ENCODE measurements around the gene AKNA. TPM values are rescaled to one million over a fixed set of nuclear protein-coding genes. Genes with fewer than 3 reads are reported as not detected.
A peak's percentile ranks its signal among the peaks of the same experiment; 100 is the strongest.

The AKNA gene
- total and polyA plus RNA-seq, 2 experiments from 2014 or later = 5.7 to 25.2 TPM

DNA sequence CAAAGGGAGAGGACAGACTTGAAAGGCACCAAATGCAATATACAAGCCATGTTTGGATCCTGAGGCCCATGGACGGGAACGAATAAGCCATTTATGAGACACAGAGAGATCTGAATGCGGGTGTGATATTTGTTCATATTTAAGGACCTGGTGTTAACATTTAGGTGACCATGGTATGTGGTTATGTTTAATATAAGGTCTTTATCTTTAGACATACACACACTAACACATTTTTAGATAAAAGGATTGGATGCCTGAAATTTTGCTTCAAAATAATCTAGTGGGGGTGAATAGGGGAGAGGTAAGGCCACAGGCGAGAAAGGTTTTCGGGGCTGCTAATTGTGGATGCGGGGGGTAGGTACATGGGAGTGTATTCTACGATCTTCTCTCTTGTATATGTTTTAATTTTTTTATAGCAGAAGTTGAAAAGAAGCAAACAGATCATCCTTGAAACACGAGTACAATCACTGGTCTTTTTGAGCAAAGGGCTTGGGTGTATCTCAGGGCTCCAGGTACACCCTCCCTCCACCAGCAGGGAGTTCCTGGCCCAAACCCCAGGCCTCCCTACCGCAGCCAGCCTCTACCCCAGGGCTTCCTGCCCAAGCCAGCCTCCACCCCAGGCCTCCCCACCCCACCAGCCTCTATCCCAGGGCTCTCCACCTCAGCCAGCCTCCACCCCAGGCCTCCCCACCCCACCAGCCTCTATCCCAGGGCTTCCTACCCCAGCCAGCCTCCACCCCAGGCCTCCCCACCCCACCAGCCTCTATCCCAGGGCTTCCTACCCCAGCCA lies 12.2 kb downstream of the AKNA start:
- TF ChIP-seq, protein P1, sequence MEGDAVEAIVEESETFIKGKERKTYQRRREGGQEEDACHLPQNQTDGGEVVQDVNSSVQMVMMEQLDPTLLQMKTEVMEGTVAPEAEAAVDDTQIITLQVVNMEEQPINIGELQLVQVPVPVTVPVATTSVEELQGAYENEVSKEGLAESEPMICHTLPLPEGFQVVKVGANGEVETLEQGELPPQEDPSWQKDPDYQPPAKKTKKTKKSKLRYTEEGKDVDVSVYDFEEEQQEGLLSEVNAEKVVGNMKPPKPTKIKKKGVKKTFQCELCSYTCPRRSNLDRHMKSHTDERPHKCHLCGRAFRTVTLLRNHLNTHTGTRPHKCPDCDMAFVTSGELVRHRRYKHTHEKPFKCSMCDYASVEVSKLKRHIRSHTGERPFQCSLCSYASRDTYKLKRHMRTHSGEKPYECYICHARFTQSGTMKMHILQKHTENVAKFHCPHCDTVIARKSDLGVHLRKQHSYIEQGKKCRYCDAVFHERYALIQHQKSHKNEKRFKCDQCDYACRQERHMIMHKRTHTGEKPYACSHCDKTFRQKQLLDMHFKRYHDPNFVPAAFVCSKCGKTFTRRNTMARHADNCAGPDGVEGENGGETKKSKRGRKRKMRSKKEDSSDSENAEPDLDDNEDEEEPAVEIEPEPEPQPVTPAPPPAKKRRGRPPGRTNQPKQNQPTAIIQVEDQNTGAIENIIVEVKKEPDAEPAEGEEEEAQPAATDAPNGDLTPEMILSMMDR (IDR thresholded peaks at IDR 0.05; ENCODE audit: low read depth, low read length) = no peak
- Histone ChIP-seq H3K27me3 (no peaks in the 10 kb centered on the region), H3K27ac (no peak overlapping the region), H3K36me3 (peaks cover 13% of the 10 kb centered on the region), H3K4me1 (ENCODE audit: low read depth) (no peaks in the 10 kb centered on the region), H3K9me3 (ENCODE audit: low read depth) (no peaks in the 10 kb centered on the region), H3K4me3 (no peak overlapping the region)
- DNase-seq (ENCODE audit: low read depth in 1 of 2, low spot score in 1 of 2) = no peak

DNA sequence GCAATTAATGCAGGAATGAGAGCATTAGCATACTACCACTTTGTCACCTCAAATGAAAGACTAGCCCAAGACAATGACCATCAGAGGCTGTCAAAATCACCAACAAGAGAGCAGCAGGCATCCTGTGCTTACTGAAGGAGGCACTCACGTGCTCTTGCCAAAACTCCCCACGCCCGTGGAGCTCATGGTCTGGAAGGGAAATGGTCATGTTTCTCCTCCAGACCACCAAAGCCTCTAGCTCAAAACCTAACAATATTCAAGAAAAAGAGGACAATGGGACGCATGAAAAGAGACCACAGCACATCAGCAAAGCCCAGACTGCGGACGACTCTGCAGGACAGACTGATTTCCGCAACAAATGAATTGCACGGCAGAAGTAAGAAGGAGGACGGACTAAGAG lies 12.8 kb downstream of the AKNA start:
- Histone ChIP-seq H3K36me3 (peaks cover 8% of the 10 kb centered on the region), H3K4me1 (ENCODE audit: low read depth) (no peaks in the 10 kb centered on the region)
- TF ChIP-seq, protein P1 (IDR thresholded peaks at IDR 0.05; ENCODE audit: low read depth, low read length) = no peak

DNA sequence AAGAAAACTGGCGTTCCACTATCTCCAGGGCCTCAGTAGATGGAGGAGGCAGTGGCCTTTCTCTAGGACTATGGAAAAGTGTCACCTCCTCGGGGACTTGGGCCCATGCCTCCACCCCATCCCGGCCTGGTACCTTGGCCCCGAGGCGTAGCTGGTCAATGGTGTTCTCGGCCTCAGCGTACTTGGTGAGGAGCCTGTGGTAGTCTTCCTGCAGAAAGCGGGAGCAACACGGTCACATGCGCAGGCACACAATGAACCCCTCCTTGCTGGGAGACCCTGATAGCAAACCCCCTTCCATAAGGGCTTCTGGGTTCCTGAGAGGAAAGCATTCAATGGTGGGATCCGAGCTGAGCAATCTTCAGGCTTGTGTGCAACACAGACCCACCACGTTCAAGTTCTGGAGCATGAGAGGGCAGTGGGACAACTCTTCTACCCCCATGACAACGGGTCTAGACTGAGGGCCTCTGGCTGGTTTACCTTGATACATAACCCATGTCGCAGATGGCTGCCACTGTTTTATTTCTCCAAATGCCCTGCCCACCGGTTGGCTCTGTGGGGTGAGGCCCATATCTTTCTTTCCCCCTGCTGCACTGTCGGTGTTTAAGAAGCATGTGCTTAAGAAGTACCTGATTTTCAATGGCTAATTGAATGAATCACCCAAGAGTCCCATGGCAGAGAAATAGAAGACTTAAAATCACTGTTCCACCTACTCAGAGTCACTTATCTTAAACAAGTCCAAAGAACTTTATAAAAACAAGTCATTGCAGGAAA lies 13.6 kb downstream of the AKNA start:
- Histone ChIP-seq H3K9me3 (ENCODE audit: low read depth) (no peaks in the 10 kb centered on the region), H3K4me1 (ENCODE audit: low read depth) (no peaks in the 10 kb centered on the region), H3K27ac (no peak overlapping the region), H3K4me3 (no peak overlapping the region), H3K27me3 (no peaks in the 10 kb centered on the region), H3K36me3 (peaks cover 5% of the 10 kb centered on the region)
- DNase-seq (ENCODE audit: low read depth in 1 of 2, low spot score in 1 of 2) = no peak
- TF ChIP-seq, protein P1 (IDR thresholded peaks at IDR 0.05; ENCODE audit: low read depth, low read length) = no peak

More for the DNA sequence above, 12.8 kb downstream of the AKNA start:
- H3K4me3 ChIP-seq = no peak overlapping the region
- no peak overlapping the region for H3K27ac ChIP-seq
- H3K27me3 ChIP-seq = no peaks in the 10 kb centered on the region
- no peaks in the 10 kb centered on the region for H3K9me3 ChIP-seq (ENCODE audit: low read depth)
- no peak for DNase-seq (ENCODE audit: low read depth in 1 of 2, low spot score in 1 of 2)

DNA sequence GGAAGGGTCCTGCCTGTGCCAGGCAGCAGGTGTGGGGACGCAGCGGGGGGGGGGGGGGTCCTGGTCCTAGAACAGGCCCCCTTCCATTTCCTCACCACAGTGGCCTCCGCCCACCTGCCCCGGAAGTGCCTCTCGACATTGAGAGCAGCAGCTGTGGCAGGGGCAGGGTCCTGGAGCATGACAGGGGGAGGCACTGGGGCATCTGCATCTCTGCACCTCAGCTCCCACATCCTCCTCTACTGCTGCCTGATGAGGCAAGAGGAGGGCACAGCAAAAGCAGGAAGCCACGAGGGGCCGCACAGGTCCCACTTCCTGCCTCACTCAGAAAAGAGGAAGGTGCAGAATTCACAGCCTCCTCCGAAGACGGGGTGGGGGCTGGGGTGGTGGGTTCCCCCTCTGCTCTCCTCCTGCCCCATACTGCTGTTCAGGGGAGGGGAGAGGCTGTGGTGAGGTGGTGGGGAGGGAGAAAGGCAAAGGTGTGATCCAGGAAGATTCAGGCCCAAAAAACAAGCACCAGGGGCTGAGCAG lies 14.8 kb downstream of the AKNA start:
- no peaks in the 10 kb centered on the region for H3K9me3 ChIP-seq (ENCODE audit: low read depth)
- H3K36me3 ChIP-seq = peaks cover 9% of the 10 kb centered on the region
- no peaks in the 10 kb centered on the region for H3K27me3 ChIP-seq
- TF ChIP-seq, protein P1 (IDR thresholded peaks at IDR 0.05; ENCODE audit: low read depth, low read length) = no peak
- no peaks in the 10 kb centered on the region for H3K4me1 ChIP-seq (ENCODE audit: low read depth)
- H3K4me3 ChIP-seq = no peak overlapping the region
- H3K27ac ChIP-seq = no peak overlapping the region
- peak in 1 of 2 donors; percentile 23 for DNase-seq (ENCODE audit: low read depth in 1 of 2, low spot score in 1 of 2)

DNA sequence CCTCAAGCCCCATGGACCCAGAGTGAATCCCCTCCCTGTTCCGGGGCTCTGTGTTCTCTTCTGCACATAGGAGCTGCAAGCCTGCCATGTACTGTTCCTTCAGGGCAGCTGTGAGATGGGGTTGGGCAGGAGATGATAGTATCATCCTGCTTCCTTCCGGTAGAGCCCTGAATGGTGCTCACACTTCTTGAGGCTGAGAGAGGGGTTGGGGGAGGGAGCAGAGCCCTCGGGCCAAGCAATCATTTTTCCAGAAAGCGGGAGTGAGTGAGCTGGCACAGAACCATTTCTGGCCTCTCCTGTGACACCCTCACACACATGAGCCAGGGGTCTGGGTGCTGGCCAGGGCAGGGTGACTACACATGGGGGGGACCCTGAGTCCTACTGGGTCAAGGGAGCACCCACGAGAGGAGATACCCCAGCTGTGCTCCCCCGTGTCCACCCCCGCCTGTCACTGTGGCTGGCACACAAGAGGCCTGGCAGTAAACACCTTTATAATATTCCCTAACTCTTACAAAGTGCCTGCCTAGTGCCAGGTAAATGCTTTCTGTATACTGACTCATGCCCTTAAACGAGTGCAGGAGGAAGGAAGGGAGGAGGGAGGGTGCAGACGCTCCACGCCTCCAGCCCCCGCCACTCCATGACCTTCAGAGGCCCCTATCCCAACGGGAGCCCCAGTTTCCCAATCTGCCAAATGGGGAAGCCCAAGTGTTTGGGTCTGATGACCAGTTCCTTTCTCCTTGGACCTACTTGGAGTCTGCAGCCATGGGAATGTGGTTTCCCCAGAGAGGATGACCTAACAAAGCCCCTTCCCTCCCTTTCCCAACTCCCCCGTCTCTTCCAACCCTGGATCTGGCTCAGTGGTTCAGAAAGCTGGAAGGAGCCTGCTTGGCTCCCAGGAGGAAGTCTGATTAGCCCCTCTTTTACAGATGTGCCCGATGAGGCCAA lies 15.5 kb downstream of the AKNA start:
- Histone ChIP-seq H3K9me3 (ENCODE audit: low read depth) (no peaks in the 10 kb centered on the region), H3K4me1 (ENCODE audit: low read depth) (no peaks in the 10 kb centered on the region), H3K4me3 (no peak overlapping the region), H3K36me3 (peaks cover 5% of the 10 kb centered on the region), H3K27ac (no peak overlapping the region), H3K27me3 (no peaks in the 10 kb centered on the region)
- peak in 1 of 2 donors; percentile 72 for DNase-seq (ENCODE audit: low read depth in 1 of 2, low spot score in 1 of 2)
- TF ChIP-seq, protein P1 (IDR thresholded peaks at IDR 0.05; ENCODE audit: low read depth, low read length) = no peak
